ENCODE measurements around the gene MIA2. TPM values are rescaled to one million over a fixed set of nuclear protein-coding genes. Genes with fewer than 3 reads are reported as not detected.
"Not testable (repeated sequence)": the region's sequence is repeated elsewhere in the genome, so short reads cannot be mapped to it uniquely, and the experiment has no call there.

The MIA2 gene
- total RNA-seq, 1 donor from 2014 or later = 19.8 TPM

GRCh38 chr14:39186941-39187525, 46.7 kb upstream of the MIA2 start:
- DNase-seq (ENCODE audit: low spot score) = no peak
- no peak for TF ChIP-seq CTCF (IDR thresholded peaks at IDR 0.05; ENCODE audit: unreplicated experiment)
- H3K27ac Mint-ChIP-seq (ENCODE audit: unreplicated experiment) = no peak overlapping the region
- H3K9me3 Mint-ChIP-seq (ENCODE audit: unreplicated experiment) = no peaks in the 10 kb centered on the region
- H3K4me3 Mint-ChIP-seq (ENCODE audit: unreplicated experiment) = no peak overlapping the region
- peaks cover 32% of the 10 kb centered on the region for H3K36me3 Mint-ChIP-seq (ENCODE audit: low read depth, unreplicated experiment)
- H3K4me1 Mint-ChIP-seq (ENCODE audit: unreplicated experiment) = peaks cover 22% of the 10 kb centered on the region
- H3K27me3 Mint-ChIP-seq (ENCODE audit: unreplicated experiment) = no peaks in the 10 kb centered on the region

GRCh38 chr14:39203659-39204606, 29.8 kb upstream of the MIA2 start:
- Mint-ChIP-seq H3K27ac (ENCODE audit: unreplicated experiment) (no peak overlapping the region), H3K4me3 (ENCODE audit: unreplicated experiment) (no peak overlapping the region), H3K4me1 (ENCODE audit: unreplicated experiment) (peaks cover 6% of the 10 kb centered on the region), H3K9me3 (ENCODE audit: unreplicated experiment) (no peaks in the 10 kb centered on the region), H3K36me3 (ENCODE audit: low read depth, unreplicated experiment) (no peaks in the 10 kb centered on the region), H3K27me3 (ENCODE audit: unreplicated experiment) (peaks cover 2% of the 10 kb centered on the region)
- no peak for TF ChIP-seq CTCF (IDR thresholded peaks at IDR 0.05; ENCODE audit: unreplicated experiment)
- no peak for DNase-seq (ENCODE audit: low spot score)

- not testable (repeated sequence) for DNase-seq (ENCODE audit: low spot score); H3K9me3 Mint-ChIP-seq (ENCODE audit: unreplicated experiment); H3K4me3 Mint-ChIP-seq (ENCODE audit: unreplicated experiment); H3K27ac Mint-ChIP-seq (ENCODE audit: unreplicated experiment); H3K27me3 Mint-ChIP-seq (ENCODE audit: unreplicated experiment); H3K36me3 Mint-ChIP-seq (ENCODE audit: low read depth, unreplicated experiment)
- peaks cover 12% of the 10 kb centered on the region for H3K4me1 Mint-ChIP-seq (ENCODE audit: unreplicated experiment)
Observed at GRCh38 chr14:39207430-39207829, 26.3 kb upstream of the MIA2 start.

- H3K4me3 Mint-ChIP-seq (ENCODE audit: unreplicated experiment) = no peak overlapping the region
- H3K36me3 Mint-ChIP-seq (ENCODE audit: low read depth, unreplicated experiment) = no peaks in the 10 kb centered on the region
- no peaks in the 10 kb centered on the region for H3K27me3 Mint-ChIP-seq (ENCODE audit: unreplicated experiment)
- H3K9me3 Mint-ChIP-seq (ENCODE audit: unreplicated experiment) = no peaks in the 10 kb centered on the region
- H3K27ac Mint-ChIP-seq (ENCODE audit: unreplicated experiment) = no peak overlapping the region
- TF ChIP-seq CTCF (IDR thresholded peaks at IDR 0.05; ENCODE audit: unreplicated experiment) = no peak
- DNase-seq (ENCODE audit: low spot score) = no peak
- peaks cover 5% of the 10 kb centered on the region for H3K4me1 Mint-ChIP-seq (ENCODE audit: unreplicated experiment)
Observed at GRCh38 chr14:39211109-39211741, 22.5 kb upstream of the MIA2 start.

GRCh38 chr14:39212034-39212433, 21.7 kb upstream of the MIA2 start:
- no peaks in the 10 kb centered on the region for H3K9me3 Mint-ChIP-seq (ENCODE audit: unreplicated experiment)
- H3K4me3 Mint-ChIP-seq (ENCODE audit: unreplicated experiment) = no peak overlapping the region
- H3K36me3 Mint-ChIP-seq (ENCODE audit: low read depth, unreplicated experiment) = no peaks in the 10 kb centered on the region
- no peaks in the 10 kb centered on the region for H3K27me3 Mint-ChIP-seq (ENCODE audit: unreplicated experiment)
- no peak overlapping the region for H3K27ac Mint-ChIP-seq (ENCODE audit: unreplicated experiment)
- H3K4me1 Mint-ChIP-seq (ENCODE audit: unreplicated experiment) = peaks cover 9% of the 10 kb centered on the region
- TF ChIP-seq CTCF (IDR thresholded peaks at IDR 0.05; ENCODE audit: unreplicated experiment) = no peak
- DNase-seq (ENCODE audit: low spot score) = no peak

Measured in endothelial cell (in vitro differentiated cells).